DMS53 (cell line): Measurements from ENCODE around the gene GSDME.
"Not testable (repeated sequence)": the region's sequence is repeated elsewhere in the genome, so short reads cannot be mapped to it uniquely, and the experiment has no call there.

Experiments used
- DNase-seq: peaks from one replicate; lab custom pipeline; 2025; lab: John Stamatoyannopoulos, UW

The GSDME gene

DNA sequence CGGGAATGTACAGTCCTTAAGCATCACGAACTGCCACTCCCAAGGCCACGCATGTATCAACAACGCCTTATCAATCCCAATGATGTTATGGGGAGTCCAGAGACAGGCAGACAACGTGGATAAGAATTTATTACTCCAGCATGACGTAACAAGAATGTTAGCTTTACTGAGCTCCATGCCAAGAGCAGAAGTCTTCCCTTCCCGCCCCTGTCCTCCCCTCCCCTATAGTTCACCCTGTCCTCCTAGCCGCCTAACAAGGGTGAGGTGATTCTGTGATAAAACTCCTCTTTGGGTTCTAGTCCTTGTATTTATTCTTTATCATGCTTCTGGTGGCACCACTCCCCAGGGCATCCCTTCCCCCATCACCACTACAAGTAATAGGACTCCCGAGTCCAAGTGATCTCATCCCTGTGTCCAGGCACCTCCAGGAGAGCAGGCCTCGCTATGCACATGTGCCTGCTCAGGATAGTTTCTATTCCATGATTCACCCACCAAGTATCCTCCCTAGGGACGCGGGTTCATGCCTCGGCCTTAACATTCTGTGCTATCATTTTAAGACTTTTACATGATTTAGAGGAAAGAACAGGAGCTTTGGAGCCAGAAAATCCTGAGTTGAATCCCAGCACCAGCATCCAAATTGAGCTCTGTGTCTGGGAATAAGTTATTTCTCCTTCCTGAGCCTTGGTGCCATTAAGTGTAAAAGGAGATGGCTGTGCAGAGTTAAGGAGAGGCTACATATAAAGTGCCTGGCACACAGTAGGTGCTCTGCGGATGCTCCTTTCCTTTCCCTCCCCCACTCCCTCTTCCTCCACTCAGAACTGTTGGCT, 15.4 kb downstream of the GSDME start:
- no peak for DNase-seq

- no peak for DNase-seq
Observed at GRCh38 chr7:24740871-24741270, 16.4 kb downstream of the GSDME start.

DNA sequence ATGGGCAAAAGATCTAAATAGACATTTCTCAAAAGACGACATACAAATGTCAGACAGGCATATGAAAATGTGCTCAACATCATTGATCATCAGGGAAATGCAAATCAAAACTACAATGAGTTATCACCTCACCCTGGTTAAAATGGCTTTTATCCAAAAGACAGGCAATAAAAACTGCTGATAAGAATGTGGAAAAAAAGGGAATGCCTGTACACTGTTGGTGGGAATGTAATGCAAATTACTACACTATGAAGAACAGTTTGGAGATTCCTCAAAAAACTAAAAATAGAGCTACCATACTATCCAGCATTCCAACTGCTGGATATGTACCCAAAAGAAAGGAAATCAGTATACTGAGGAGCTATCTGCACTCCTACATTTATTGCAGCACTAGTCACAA, 18.0 kb downstream of the GSDME start:
- DNase-seq: no peak

DNA sequence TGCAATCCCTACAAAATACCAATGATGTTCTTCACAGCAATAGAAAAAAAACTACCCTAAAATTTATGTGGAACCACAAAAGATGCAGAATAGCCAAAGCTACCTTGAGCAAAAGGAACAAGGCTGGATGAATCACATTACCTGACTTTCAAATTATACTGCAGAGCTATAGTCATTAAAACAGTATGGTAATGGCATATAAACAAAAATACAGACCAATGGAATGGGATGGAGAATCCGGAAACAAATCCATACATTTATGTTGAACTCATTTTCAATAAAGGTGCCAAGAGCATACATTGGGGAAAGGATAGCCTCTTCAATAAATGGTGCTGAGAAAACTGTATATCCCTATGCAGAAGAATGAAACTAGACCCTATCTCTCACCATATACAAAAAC, 18.7 kb downstream of the GSDME start:
- no peak for DNase-seq

GRCh38 chr7:24737281-24737680, 20.0 kb downstream of the GSDME start:
- DNase-seq: no peak

DNA sequence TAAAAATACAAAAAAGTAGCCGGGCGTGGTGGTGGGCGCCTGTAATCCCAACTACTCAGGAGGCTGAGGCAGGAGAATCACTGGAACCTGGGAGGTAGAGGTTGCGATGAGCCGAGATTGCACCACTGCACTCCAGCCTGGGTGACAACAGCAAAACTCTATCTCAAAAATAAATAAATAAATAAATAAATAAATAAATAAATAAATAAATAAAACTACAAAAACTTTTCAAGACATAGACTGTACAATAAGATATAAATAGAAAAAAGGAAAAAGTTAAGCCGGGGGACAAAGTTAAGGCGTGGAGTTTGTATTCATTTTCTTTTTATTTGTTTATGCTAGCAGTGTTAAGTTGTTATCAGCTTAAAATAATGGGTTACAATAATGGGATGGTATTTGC, 21.7 kb downstream of the GSDME start:
- not testable (repeated sequence) for DNase-seq

DNA sequence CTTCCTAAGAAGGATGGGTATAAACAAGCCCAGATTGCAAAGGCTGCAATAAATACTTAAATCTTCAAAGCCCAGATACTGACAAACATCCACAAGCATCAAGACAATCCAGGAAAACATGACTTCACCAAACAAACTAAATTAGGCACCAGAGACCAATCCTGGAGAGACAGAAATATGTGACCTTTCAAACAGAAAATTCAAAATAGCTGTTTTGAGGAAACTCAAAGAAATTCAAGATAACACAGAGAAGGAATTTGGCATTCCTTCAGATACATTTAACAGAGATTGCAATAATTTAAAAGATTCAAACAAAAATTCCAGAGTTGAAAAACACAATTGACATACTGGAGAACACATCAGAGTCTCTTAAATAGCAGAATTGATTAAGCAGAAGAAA, 23.0 kb downstream of the GSDME start:
- no peak for DNase-seq

DNA sequence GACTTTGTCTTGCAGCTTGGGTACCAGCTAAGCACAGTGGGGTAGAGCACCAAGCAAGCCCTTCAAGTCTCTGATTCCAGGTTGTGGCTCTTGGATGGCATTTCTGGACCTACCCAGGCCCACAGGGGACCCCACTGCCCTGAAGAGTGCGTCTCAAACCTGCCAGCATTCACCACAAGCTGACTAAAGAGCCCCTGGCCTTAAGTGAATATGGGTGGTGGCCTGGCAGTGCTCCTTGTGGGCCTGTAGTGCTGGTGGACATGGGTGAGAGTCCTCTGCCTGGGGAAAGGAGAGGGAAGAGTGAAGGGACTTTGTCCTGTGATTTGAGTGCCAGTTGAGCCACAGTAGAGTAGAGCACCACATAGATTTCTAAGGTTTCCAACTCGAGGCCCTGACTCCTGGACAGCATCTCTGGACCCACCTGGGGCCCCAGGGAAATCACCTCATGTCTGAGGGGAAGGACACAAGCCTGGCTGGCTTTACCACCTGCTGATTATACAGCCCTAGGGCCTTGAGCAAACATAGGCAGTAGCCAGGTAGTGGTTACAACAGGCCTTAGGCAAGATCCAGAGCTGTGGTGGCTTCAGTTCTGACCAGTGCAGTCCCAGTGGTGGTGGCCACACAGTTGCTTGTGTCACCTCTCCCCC, 23.7 kb downstream of the GSDME start:
- DNase-seq: peak; percentile 67

DNA sequence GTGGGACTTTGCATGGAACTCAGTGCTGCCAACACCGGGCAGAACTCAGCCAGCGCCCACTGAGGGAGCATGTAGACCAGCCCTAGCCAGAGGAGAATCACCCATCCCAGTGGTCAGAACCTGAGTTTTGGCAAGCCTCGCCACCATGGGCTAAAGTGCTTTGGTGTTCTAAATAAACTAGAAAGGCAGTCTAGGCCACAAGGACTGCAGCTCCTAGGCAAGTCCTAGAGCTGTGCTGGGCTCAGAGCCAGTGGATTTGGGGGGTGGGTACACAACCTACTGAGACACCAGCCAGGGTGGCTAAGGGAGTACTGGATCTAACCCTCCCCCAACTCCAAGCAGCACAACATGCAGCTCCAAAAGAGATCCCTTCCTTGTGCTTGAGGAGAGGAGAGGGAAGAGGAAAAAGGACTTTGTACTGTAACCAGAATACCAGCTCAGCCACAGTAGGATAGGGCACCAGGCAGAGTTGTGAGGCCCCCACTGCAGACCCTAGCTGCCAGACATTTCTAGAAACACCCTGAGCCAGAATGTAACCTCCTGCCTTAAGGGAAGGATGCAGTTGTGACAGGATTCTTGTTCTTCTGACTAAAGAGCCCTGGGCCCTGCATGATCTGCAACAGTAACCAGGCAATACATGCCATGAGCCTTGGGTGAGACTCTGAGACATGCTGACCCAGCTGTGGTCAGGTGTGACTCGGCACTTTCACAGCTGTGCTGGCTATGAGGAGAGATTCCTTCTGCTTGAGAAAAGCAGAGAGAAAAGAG, 24.4 kb downstream of the GSDME start:
- peak; percentile 72 for DNase-seq

GRCh38 chr7:24731313-24731712, 26.0 kb downstream of the GSDME start:
- no peak for DNase-seq

DNA sequence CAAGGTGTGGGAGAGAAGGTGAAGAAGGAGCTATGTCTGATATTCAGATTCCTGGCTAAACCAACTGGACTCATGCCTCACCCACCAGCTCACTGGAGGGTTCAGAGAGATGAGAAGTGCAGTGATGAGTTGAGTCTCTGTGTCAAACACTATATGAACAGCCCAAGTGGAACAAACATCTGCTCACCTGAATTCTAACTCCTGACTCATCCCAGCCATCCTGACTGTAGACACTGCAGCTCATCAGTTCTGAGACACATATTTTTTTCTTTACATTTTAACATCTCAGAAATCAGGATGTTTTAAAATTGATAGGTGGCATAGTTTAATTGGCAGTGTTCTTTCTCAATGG, 27.3 kb downstream of the GSDME start:
- peak; percentile 32 for DNase-seq

DNA sequence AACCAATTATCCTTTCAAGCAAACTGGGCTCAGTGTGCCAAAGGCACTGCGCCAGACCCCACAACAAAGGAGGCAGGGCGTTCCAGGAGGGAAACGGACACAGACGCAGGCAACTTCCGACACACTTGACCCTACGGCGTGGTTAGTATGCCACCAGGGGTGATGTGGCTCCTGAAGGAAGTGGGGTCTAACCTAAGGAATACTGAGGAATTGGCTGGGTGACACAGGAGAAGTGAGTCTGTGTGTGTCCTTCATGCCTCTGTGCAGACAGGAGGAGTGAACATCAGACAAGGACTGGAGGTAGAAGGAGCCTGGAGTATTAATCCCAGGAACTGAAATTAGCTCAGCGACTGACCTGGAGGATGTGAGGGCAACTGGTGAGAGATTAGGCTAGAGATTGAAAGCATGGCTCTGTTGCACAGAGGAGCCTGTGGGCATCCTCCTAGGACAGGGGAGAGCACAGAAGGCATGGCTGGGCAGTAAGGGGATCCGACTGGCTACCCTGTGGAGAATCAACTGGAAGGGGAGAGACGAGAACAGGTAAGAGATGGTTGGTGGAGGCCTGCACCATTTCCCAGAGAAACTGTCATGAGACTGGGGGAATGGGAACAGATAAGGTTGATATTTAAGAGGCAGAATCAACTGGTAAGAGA, 27.8 kb downstream of the GSDME start:
- DNase-seq: no peak

GRCh38 chr7:24728503-24729364, 28.5 kb downstream of the GSDME start:
- DNase-seq: no peak

DNA sequence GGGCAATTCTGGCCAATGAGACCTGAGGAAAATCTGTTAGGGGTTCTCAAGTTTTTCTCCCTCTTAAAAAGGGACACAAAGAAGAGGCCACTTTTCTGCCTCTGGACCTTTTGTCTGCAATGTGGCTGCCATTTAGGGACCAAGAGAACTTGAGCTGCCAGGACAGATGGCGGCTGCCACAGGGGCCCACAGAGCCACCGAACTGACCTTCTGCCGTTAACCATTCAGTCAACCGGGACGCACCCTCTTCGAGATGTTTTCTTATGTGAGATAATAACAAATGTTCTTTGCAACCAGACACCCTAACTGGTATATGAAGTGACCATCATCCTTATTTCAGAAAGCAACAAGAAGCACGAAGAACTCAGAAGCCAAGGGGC, 29.2 kb downstream of the GSDME start:
- no peak for DNase-seq

- no peak for DNase-seq
Observed at GRCh38 chr7:24727154-24728120, 29.8 kb downstream of the GSDME start.

DNA sequence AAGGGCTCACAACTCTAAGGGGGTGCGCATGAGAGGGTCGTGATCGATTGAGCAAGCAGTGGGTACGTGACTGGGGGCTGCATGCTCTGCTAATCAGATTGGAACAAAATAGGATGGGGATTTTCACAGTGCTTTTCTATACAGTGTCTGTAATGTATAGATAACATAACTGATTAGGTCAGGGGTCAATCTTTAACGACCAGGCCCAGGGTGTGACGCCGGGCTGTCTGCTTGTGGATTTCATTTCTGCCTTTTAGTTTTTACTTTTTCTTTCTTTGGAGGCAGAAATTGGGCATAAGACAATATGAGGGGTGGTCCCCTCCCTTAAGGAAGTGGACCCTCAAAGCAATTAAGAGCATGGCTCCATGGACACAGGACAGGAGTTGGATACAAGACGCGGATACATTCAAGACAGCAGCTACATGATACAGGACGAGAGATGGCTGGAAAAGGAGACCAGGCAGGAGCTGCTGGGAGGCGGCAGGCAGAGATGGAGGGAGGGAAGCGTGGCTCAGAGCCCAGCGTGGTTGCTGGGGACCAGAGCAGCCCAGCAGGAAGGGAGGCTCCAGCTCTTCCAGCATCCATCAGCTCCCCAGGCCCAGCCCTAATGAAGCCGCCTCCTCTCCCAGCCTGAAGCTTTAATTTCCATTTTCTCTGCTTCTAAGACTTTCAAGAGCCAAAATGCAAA, 31.6 kb downstream of the GSDME start:
- no peak for DNase-seq

DNA sequence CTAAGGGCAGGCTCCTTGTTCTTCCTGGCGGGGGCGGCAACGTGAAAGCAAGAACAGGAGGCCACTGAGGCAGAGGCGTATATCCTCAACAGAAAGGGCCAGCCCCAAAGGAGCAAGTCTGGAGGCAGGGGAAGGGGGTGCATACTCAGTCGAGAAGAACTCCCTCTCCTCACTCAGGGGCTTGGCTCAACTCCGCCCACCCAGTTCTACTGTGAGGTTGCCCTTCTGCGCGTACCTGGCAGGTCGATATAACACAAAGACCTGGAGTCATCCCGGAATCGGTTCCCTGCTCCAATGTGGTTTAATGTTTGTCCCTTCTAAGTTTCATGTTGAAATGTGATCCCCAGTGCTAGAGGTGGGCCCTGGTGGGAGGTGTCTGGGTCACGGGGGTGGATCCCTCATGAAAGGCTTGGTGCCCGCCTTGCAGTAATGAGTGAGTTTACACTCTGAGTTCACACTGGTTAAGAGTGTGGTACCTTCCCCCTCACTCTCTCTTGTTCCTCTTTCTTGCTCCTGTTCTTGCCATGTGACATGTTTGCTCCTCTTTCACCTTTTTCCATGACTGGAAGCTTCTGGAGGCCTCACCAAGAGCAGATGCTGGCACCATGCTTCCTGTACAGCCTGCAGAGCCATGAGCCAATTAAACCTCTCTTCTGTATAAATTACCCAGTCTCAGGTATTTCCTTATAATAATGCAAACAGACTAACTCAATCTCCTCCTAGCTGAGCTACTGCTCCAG, 32.6 kb downstream of the GSDME start:
- DNase-seq: no peak

GRCh38 chr7:24723178-24723530, 34.1 kb downstream of the GSDME start:
- no peak for DNase-seq
